HG03565 (cell line): ENCODE measurements around the gene TSPAN15.

ENCODE experiments used
- ATAC-seq: cut with Tn5 transposase; IDR thresholded peaks from one replicate; pipeline ENCODE4 v1.9.1; 2021; ENCODE audit warnings: mild to moderate bottlenecking, moderate library complexity; ENCODE audit not compliant: unreplicated experiment

The TSPAN15 gene

GRCh38 chr10:69499726-69500689, 48.7 kb downstream of the TSPAN15 start:
- ATAC-seq, result no peak

- no peak for ATAC-seq
These were observed 49.7 kb downstream of the TSPAN15 start for GRCh38 chr10:69500864-69501468.

- no peak for ATAC-seq
These were observed 50.4 kb downstream of the TSPAN15 start for GRCh38 chr10:69501657-69502056.

GRCh38 chr10:69502589-69502988, 51.3 kb downstream of the TSPAN15 start:
- no peak for ATAC-seq

GRCh38 chr10:69503001-69503895, 52.0 kb downstream of the TSPAN15 start:
- no peak for ATAC-seq

- ATAC-seq, result no peak
These were observed 52.6 kb downstream of the TSPAN15 start for GRCh38 chr10:69503896-69504265.

- ATAC-seq, result no peak
These were observed 53.4 kb downstream of the TSPAN15 start for GRCh38 chr10:69504576-69505250.

GRCh38 chr10:69505636-69506318, 54.5 kb downstream of the TSPAN15 start:
- no peak for ATAC-seq

- no peak for ATAC-seq
These were observed 55.2 kb downstream of the TSPAN15 start for GRCh38 chr10:69506487-69506833.

GRCh38 chr10:69506834-69507713, 55.8 kb downstream of the TSPAN15 start:
- no peak for ATAC-seq

GRCh38 chr10:69508738-69509340, 57.6 kb downstream of the TSPAN15 start:
- no peak for ATAC-seq

- ATAC-seq, result no peak
These were observed 61.6 kb downstream of the TSPAN15 start for GRCh38 chr10:69512901-69513300.

GRCh38 chr10:69513617-69514016, 62.4 kb downstream of the TSPAN15 start:
- no peak for ATAC-seq

GRCh38 chr10:69515699-69516259, 64.5 kb downstream of the TSPAN15 start:
- ATAC-seq, result peak; percentile 51

- no peak for ATAC-seq
These were observed 65.1 kb downstream of the TSPAN15 start for GRCh38 chr10:69516316-69516715.

GRCh38 chr10:69516796-69517195, 65.5 kb downstream of the TSPAN15 start:
- ATAC-seq, result no peak

- no peak for ATAC-seq
These were observed 66.1 kb downstream of the TSPAN15 start for GRCh38 chr10:69517271-69517848.

GRCh38 chr10:69527961-69528360, 76.7 kb downstream of the TSPAN15 start:
- no peak for ATAC-seq
